Stimulated activated CD8-positive, alpha-beta memory T cell treated with anti-CD3 and anti-CD28 coated beads, Interleukin-2, amount 100 ng/mL, for 1 hour (primary cell): Measurements from ENCODE around the gene C2orf66.

Experiments used
- DNase-seq, 2 donors: peaks; one replicate each; pipeline ENCODE4 v3.0.0-alpha.2; 2020; ENCODE audit warnings: low read depth in 2 of 2

C2orf66 gene

DNA sequence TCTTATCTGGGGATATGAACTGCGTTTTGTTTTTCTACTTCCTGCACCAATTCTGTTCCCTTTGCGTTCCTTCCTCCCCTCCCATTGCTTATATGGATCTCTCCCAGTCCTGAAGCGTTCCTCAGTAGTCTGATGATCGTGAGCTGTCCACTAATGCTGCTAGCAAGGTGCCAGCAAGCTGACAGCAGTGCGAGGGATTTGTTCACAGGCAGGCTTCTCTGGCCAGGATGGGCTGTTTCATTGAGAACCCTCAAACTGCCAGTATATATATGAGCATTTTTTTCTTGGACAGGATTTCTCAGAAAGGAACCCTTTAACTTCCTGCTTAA lies 49.8 kb downstream of the C2orf66 start:
- no peak for DNase-seq

GRCh38 chr2:196758474-196759377 lies 50.4 kb downstream of the C2orf66 start:
- DNase-seq, result no peak
